HG02642 (cell line): Measurements from ENCODE around the gene HOXD13.

Experiments used
- ATAC-seq: cut with Tn5 transposase; IDR thresholded peaks from one replicate; pipeline ENCODE4 v1.9.1; 2021; ENCODE audit warnings: mild to moderate bottlenecking; ENCODE audit not compliant: unreplicated experiment, poor library complexity

Gene HOXD13

GRCh38 chr2:176093145-176093897 lies 800 bp downstream of the HOXD13 start:
- no peak for ATAC-seq

DNA sequence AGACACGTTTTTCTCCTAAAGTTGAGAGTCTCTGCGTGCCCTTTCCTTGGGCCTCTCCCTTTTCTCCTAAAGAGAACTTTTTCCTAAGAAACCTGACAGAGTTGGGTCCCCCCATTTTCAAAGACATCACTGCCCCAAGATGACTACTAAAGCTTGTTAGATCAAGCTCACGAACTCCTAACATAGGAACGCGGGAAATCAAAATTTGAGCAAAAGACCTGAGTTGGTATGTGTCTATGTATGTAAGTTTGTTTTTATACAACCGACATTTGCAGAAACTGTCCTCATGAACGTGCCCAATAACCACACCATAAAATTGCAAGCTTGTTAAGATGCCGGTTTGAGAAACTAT lies 1.4 kb downstream of the HOXD13 start:
- no peak for ATAC-seq

GRCh38 chr2:176094349-176094748 lies 1.8 kb downstream of the HOXD13 start:
- no peak for ATAC-seq

DNA sequence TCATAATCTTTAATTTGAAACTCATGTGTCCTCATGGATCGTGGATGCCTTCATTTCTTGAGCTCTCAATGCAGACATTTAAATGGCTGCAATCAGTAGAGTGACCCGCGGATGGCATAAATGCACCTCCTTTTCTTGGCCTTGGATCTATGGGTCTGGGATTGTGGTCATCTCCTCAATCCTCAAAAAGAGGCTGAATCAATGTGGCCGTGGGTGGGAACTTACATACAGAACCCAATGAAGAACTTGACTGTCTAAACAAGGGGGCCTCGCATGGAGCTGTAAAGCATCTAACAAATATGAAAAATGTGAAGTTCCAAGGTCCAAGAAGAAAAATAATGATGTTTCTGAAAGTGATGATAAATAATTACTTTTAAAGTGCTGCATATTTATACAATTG lies 2.9 kb downstream of the HOXD13 start:
- no peak for ATAC-seq

- no peak for ATAC-seq
These were observed 3.9 kb downstream of the HOXD13 start for GRCh38 chr2:176096243-176096985.

GRCh38 chr2:176096986-176097819 lies 4.7 kb downstream of the HOXD13 start:
- ATAC-seq, result peak; percentile 82

DNA sequence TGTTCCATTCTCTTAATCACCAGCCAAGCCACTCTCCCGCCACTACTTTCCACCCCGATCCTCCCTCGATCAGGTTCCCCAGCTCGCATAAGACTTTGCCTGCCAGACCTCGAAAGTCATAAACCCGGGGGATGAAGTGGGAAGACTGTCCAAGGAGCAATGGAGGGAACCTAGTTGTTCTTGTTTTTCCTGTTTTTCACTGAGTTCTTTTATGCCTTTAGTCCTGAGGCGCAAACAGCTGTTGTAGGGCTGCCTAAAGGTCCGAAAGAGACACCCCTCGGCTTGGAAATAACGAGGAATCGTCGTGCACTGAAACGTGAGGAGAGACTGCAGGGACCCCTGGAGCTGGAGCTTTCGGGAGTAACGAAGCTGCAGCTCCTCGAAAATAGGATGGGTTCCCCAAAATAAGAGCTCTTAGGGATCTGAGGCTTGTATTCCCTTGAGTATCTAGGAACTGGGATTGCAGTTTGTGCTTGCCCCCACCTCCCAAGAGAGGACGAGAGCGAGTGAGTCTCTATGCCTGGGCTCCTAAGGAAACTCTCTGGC lies 5.4 kb downstream of the HOXD13 start:
- ATAC-seq, result no peak

- no peak for ATAC-seq
These were observed 6.0 kb downstream of the HOXD13 start for GRCh38 chr2:176098366-176099158.

GRCh38 chr2:176099159-176099727 lies 6.7 kb downstream of the HOXD13 start:
- ATAC-seq, result no peak

DNA sequence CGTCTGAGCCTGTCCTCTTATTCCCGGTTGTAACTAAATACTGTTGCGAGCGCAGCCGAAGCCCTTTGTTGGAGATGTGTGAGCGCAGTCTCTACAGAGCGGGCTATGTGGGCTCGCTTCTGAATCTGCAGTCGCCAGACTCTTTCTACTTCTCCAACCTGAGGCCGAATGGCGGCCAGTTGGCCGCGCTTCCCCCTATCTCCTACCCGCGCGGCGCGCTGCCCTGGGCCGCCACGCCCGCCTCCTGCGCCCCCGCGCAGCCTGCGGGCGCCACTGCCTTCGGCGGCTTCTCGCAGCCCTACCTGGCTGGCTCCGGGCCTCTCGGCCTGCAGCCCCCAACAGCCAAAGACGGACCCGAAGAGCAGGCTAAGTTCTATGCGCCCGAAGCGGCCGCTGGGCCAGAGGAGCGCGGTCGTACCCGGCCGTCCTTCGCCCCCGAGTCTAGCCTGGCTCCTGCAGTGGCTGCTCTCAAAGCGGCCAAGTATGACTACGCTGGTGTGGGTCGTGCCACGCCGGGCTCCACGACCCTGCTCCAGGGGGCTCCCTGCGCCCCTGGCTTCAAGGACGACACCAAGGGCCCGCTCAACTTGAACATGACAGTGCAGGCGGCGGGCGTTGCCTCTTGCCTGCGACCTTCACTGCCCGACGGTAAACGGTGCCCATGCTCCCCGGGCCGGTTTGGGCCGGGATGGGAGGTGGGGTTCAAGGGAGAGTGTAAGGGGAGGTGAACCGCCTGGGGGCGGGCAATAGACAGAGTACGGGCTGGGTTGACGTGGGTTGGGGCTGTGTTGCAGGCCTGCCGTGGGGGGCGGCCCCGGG lies 7.4 kb downstream of the HOXD13 start, which contains the start of gene HOXD12:
Gene HOXD12, plus strand, starts transcription at position 68 of the 819 bp plus-strand sequence. Its CDS starts 7 bp downstream, at position 75.
- ATAC-seq, result no peak

DNA sequence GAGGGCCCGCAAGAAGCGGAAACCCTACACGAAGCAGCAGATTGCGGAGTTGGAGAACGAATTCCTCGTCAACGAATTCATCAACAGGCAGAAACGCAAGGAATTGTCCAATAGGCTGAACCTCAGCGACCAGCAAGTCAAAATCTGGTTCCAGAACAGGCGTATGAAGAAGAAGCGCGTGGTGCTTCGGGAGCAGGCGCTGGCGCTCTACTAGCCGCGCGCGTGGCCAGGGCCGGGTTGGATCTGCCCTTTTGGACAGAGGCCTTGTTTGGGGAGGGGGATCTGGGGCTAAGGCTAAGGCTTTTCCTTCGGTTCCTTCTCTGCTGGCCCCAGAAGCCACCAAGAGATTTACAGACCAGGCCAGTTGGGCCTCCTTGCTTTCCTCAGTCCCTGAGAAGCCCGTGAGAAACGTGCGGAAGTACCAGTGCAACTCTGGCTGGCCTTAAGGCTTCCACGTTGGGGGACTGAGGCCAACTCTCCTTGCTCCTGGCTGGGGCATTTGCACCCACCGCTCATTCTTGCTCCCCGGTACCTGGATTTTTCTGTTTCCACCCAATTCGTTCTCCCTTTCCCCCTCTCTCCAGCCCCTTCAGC lies 8.1 kb downstream of the HOXD13 start:
- ATAC-seq, result no peak

- no peak for ATAC-seq
These were observed 8.8 kb downstream of the HOXD13 start for GRCh38 chr2:176101216-176101830.

DNA sequence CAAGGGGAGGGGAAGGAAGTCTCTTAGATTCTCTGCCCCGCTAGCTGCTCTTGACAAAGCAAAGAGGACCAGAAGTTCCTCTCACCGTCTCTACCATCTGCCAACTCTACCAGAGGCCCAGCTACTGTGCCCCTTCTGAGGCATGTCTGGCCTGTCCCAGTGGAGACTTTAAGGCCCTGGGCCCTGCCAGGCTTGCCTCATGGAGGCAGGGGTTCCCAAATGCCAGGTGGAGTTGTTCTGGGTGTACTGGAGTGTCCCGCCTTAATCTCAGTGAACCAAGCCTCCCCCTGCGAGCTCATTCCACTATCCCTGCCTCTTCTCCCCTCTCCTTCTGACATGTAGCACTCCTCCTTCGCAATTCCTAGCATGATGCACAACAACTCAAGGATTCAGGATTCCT lies 9.3 kb downstream of the HOXD13 start:
- no peak for ATAC-seq

DNA sequence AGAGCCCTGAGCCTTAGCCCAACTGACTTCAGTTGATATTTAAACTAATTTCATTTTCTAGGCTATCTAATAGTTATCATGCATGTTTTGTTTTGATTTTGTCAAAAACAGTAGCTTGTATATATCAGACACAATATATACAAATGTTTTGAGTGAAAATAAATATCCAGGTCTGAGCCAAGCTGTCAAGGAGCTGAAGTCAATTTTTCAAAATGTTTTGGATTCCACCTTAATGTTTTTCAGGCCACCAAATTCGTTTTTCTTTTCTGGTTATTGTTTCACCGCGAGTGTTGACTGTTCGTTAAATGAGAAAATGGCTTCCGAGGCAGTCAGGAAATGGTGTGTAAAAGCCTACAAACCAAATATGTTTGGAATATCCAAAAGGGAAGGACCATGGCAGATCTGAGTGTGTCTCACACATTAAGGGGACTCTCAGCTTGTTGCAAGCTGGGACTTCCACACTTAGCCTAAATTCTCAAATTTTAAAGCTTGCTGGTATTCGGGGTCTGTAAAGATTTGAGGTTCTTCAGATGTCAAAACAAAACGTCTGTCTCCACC lies 9.9 kb downstream of the HOXD13 start:
- ATAC-seq, result no peak

GRCh38 chr2:176103194-176103593 lies 10.7 kb downstream of the HOXD13 start:
- no peak for ATAC-seq

GRCh38 chr2:176103742-176104315 lies 11.3 kb downstream of the HOXD13 start:
- no peak for ATAC-seq
